ENCODE data around the gene FIZ1.

The FIZ1 gene

GRCh38 chr19:55633861-55634260 lies 34.5 kb upstream of the FIZ1 start:
- no peak for DNase-seq

GRCh38 chr19:55632463-55632834 lies 33.1 kb upstream of the FIZ1 start:
- DNase-seq, result peak; percentile 87

- peak; percentile 54 for DNase-seq
These were observed 27.0 kb upstream of the FIZ1 start for GRCh38 chr19:55626350-55626749.

- DNase-seq, result no peak
These were observed 25.6 kb upstream of the FIZ1 start for GRCh38 chr19:55625004-55625326.

- DNase-seq, result peak; percentile 95
These were observed 25.0 kb upstream of the FIZ1 start, which contains the start of gene ZNF784 for GRCh38 chr19:55624109-55625003. Gene ZNF784 (minus strand): TSS chr19:55624566. CDS start chr19:55624561, 5 bp downstream.

- DNase-seq, result no peak
These were observed 24.2 kb upstream of the FIZ1 start for GRCh38 chr19:55623561-55623960.

GRCh38 chr19:55623130-55623529 lies 23.8 kb upstream of the FIZ1 start:
- DNase-seq, result no peak

GRCh38 chr19:55622242-55622969 lies 23.1 kb upstream of the FIZ1 start:
- no peak for DNase-seq

- DNase-seq, result no peak
These were observed 22.4 kb upstream of the FIZ1 start for GRCh38 chr19:55621673-55622231.

GRCh38 chr19:55621205-55621672 lies 21.9 kb upstream of the FIZ1 start:
- no peak for DNase-seq

GRCh38 chr19:55620410-55621204 lies 21.3 kb upstream of the FIZ1 start:
- DNase-seq, result no peak

- no peak for DNase-seq
These were observed 20.0 kb upstream of the FIZ1 start for GRCh38 chr19:55619286-55619685.

GRCh38 chr19:55618426-55618825 lies 19.1 kb upstream of the FIZ1 start:
- no peak for DNase-seq

- no peak for DNase-seq
These were observed 18.1 kb upstream of the FIZ1 start for GRCh38 chr19:55617426-55617825.

- no peak for DNase-seq
These were observed 17.1 kb upstream of the FIZ1 start for GRCh38 chr19:55616395-55616875.

- DNase-seq, result no peak
These were observed 16.5 kb upstream of the FIZ1 start for GRCh38 chr19:55615543-55616394.

- DNase-seq, result no peak
These were observed 15.6 kb upstream of the FIZ1 start for GRCh38 chr19:55614711-55615542.

GRCh38 chr19:55613930-55614710 lies 14.8 kb upstream of the FIZ1 start:
- DNase-seq, result no peak

GRCh38 chr19:55613396-55613795 lies 14.1 kb upstream of the FIZ1 start:
- DNase-seq, result no peak
